Measurements from ENCODE around the gene ZNF423. TPM values are rescaled to one million over a fixed set of nuclear protein-coding genes. Genes with fewer than 3 reads are reported as not detected.
"Not testable (repeated sequence)": the region's sequence is repeated elsewhere in the genome, so short reads cannot be mapped to it uniquely, and the experiment has no call there.

The ZNF423 gene
- 10 to 100 TPM; 24.5 to 27.3 (median 26.2) TPM for polyA plus RNA-seq (ENCODE audit: insufficient read length in 3 of 3)

- DNase-seq (ENCODE audit: low read depth in 3 of 3, low spot score in 2 of 3) = no peak
These were observed at the start of gene ZNF423 for GRCh38 chr16:49855822-49856671. Gene ZNF423 (minus strand): TSS chr16:49856112. CDS start chr16:49855774, 338 bp downstream.

- no peak for DNase-seq (ENCODE audit: low read depth in 3 of 3, low spot score in 2 of 3)
These were observed 48.6 kb upstream of the ZNF423 start for GRCh38 chr16:49904348-49905062.

- DNase-seq (ENCODE audit: low read depth in 3 of 3, low spot score in 2 of 3) = no peak
These were observed 47.0 kb upstream of the ZNF423 start for GRCh38 chr16:49902908-49903307.

GRCh38 chr16:49901711-49902110 lies 45.8 kb upstream of the ZNF423 start:
- no peak for DNase-seq (ENCODE audit: low read depth in 3 of 3, low spot score in 2 of 3)

- DNase-seq (ENCODE audit: low read depth in 3 of 3, low spot score in 2 of 3) = no peak
These were observed 45.0 kb upstream of the ZNF423 start for GRCh38 chr16:49900875-49901274.

- no peak for DNase-seq (ENCODE audit: low read depth in 3 of 3, low spot score in 2 of 3)
These were observed 44.2 kb upstream of the ZNF423 start for GRCh38 chr16:49899991-49900695.

GRCh38 chr16:49896447-49896964 lies 40.6 kb upstream of the ZNF423 start:
- DNase-seq (ENCODE audit: low read depth in 3 of 3, low spot score in 2 of 3) = no peak

GRCh38 chr16:49890876-49891275 lies 35.0 kb upstream of the ZNF423 start:
- no peak for DNase-seq (ENCODE audit: low read depth in 3 of 3, low spot score in 2 of 3)

GRCh38 chr16:49889725-49890397 lies 33.9 kb upstream of the ZNF423 start:
- DNase-seq (ENCODE audit: low read depth in 3 of 3, low spot score in 2 of 3) = no peak

- DNase-seq (ENCODE audit: low read depth in 3 of 3, low spot score in 2 of 3) = no peak
These were observed 30.7 kb upstream of the ZNF423 start for GRCh38 chr16:49886554-49887094.

GRCh38 chr16:49884033-49885015 lies 28.4 kb upstream of the ZNF423 start:
- no peak for DNase-seq (ENCODE audit: low read depth in 3 of 3, low spot score in 2 of 3)

GRCh38 chr16:49883076-49884014 lies 27.4 kb upstream of the ZNF423 start:
- no peak for DNase-seq (ENCODE audit: low read depth in 3 of 3, low spot score in 2 of 3)

- no peak for DNase-seq (ENCODE audit: low read depth in 3 of 3, low spot score in 2 of 3)
These were observed 26.0 kb upstream of the ZNF423 start for GRCh38 chr16:49881890-49882289.

- not testable (repeated sequence) for DNase-seq (ENCODE audit: low read depth in 3 of 3, low spot score in 2 of 3)
These were observed 22.6 kb upstream of the ZNF423 start for GRCh38 chr16:49878540-49878939.

- no peak for DNase-seq (ENCODE audit: low read depth in 3 of 3, low spot score in 2 of 3)
These were observed 20.8 kb upstream of the ZNF423 start for GRCh38 chr16:49876716-49877129.

- DNase-seq (ENCODE audit: low read depth in 3 of 3, low spot score in 2 of 3) = no peak
These were observed 20.1 kb upstream of the ZNF423 start for GRCh38 chr16:49875806-49876715.

All from right renal cortex interstitium (tissue), 3 donors.